ENCODE data around the gene TYMP. TPM values are rescaled to one million over a fixed set of nuclear protein-coding genes. Genes with fewer than 3 reads are reported as not detected.
"Not testable (repeated sequence)": the region's sequence is repeated elsewhere in the genome, so short reads cannot be mapped to it uniquely, and the experiment has no call there.

TYMP gene
- polyA plus RNA-seq, 1 donor = 2.8 TPM

DNA sequence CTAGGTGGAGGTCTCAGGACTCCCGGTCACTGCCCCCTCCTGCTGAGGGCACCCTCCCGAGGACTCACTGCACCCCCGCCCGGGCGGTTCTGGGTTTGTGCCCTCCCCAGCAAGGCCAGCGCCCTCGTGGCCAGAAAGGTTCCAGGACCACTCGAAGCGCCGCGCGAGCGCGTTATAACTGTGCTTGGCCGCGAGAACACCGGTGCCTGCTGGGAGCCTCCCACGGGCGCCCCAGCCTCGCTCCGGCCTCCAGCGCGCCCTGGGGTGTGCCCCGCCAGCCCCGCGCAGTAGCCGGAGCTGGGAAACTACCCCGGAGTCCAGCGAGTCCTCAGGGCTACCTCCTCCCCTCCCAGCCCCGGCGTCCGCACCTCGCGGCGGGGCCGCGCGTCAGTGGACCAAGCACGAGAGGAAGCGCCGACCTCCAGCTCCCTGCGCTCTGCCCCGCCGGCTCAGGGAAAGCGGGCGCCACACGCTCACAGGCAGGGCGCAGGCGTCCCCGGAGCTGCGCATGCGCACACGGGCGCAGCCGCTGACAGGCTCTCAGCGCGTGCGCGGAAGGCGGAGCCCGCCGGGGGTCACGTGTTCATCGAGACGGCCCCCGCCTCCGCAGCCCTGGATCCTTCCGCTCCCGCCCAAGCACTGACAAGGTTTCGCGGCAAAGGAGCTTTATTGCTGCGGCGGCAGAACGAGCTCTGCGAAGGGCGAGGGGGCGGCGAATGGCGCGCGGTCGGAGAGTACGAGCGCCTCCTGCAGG lies 4.5 kb downstream of the TYMP start, which contains the start of gene SCO2:
SCO2 (minus strand) TSS at position 495 of the 754 bp plus-strand sequence. CDS start 1,187 bp downstream, outside the sequence.
- DNase-seq (ENCODE audit: low read depth) = peak; percentile 94

- no peak for DNase-seq (ENCODE audit: low read depth)
These were observed 5.1 kb downstream of the TYMP start for GRCh38 chr22:50524676-50525103.

GRCh38 chr22:50523806-50524675 lies 5.8 kb downstream of the TYMP start:
- DNase-seq (ENCODE audit: low read depth) = no peak

GRCh38 chr22:50523458-50523805 lies 6.4 kb downstream of the TYMP start:
- no peak for DNase-seq (ENCODE audit: low read depth)

GRCh38 chr22:50522806-50523438 lies 6.9 kb downstream of the TYMP start:
- no peak for DNase-seq (ENCODE audit: low read depth)

DNA sequence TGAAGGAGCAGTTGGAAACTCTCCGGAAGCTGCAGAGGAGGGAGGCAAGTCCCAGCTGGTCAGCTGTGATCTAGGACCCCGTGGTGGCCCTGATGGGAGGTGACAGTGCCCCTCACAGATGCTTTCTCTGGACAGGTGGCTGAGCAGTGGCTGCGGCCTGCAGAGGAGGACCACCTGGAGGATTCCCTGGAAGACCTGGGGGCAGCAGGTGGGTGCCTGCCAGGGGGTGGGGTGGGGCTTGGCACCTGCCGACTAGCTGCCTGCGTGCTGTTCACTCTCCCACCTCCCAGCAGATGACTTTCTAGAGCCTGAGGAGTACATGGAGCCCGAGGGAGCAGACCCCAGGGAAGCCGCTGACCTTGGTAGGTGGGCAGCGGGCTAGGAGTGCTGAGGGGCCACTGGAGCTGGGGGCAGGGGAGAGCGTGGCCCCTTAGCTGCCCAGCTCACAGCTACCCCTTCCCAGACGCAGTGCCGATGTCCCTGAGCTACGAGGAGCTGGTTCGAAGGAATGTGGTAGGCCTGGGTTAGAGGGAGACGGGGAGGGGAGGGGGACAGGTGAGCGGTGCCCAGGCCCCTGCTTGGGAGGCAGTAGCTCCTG lies 7.5 kb downstream of the TYMP start:
- no peak for DNase-seq (ENCODE audit: low read depth)

- no peak for DNase-seq (ENCODE audit: low read depth)
These were observed 8.1 kb downstream of the TYMP start for GRCh38 chr22:50521710-50522109.

DNA sequence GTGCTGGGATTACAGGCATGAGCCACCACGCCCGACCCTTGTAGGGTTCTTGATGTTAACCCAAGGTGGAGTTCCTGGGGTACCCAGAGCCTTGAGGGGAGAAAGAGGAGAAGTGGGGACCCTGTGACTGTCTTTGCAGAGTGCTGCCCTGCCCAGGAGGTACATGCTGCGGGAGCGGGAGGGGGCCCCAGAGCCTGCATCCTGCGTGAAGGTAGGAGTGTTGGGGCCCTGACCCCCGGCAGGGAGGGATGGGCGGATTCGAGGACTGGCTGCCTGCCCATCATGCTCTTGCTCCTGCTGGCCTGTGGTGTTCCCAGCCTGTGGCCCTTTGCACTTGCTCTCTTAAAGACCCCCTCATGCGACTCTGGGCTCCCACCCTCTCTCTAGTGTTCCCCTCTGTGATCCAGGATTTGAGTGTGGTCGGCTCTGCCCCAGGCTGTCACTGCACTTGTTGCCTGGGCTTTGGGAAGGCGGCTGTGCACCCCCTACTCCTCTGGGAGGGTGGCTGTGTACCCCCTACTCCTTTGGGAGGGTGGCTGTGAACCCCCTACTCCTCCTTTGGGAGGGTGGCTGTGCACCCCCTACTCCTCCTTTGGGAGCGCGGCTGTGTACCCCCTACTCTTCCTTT lies 8.9 kb downstream of the TYMP start:
- no peak for DNase-seq (ENCODE audit: low read depth)

GRCh38 chr22:50520184-50520583 lies 9.6 kb downstream of the TYMP start:
- DNase-seq (ENCODE audit: low read depth) = not testable (repeated sequence)

DNA sequence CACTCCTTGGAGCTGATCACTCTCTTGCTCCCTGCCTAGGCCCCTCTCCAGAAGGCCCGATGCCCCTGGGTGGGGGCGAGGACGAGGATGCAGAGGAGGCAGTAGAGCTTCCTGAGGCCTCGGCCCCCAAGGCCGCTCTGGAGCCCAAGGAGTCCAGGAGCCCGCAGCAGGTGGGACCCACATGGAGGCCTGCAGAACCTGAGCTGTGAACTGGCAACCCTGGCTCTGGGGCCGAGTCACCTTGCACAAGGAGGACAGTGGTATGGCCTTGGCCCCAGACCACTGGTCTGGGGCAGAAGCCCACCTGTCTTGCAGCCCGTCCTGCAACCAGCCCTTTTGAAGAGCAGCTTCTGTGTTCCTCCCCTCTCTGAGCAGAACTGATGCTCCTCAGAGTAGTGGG lies 10.7 kb downstream of the TYMP start:
- no peak for DNase-seq (ENCODE audit: low read depth)

DNA sequence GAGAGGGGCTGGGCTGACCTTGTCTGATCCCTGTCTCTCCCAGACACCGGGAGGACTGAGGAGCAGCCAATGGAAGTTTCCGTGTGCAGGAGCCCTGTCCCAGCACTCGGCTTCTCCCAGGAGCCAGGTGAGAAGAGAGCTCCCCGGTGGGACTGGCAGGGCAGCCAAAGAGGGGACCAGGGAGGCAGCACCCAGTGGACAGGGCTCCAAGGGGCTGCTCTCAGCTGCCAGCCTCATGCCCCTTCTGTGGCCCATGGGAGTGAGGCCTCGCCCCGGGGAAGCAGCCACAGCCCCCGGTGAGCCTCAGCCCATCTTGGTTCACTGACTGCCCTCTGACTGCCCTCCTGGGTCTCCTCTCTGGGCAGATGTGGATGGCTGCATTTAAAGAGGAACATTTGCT lies 11.2 kb downstream of the TYMP start:
- no peak for DNase-seq (ENCODE audit: low read depth)

- DNase-seq (ENCODE audit: low read depth) = no peak
These were observed 12.1 kb downstream of the TYMP start for GRCh38 chr22:50517495-50518260.

- no peak for DNase-seq (ENCODE audit: low read depth)
These were observed 12.9 kb downstream of the TYMP start for GRCh38 chr22:50516891-50517290.

DNA sequence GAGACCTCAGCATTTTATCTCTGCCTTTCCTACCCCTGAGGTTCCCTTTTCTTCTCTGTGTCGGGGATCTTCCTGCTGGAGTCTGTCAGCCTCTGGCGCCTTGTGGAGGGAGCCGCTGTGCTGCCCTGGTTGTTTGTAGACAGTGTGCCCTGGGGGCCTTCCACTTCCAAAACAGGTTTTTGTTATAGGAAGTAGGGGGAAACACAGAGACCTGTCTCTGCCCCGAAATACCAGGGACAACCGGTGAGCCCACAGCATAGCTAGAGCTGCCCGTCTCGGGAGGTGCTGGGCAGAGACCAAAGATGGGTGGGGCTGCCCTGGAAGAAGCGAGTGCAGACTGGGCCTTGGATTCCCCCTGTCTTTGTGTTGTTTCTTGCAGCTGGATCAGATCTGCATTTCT lies 13.7 kb downstream of the TYMP start:
- no peak for DNase-seq (ENCODE audit: low read depth)

- no peak for DNase-seq (ENCODE audit: low read depth)
These were observed 16.6 kb downstream of the TYMP start for GRCh38 chr22:50513175-50513574.

DNA sequence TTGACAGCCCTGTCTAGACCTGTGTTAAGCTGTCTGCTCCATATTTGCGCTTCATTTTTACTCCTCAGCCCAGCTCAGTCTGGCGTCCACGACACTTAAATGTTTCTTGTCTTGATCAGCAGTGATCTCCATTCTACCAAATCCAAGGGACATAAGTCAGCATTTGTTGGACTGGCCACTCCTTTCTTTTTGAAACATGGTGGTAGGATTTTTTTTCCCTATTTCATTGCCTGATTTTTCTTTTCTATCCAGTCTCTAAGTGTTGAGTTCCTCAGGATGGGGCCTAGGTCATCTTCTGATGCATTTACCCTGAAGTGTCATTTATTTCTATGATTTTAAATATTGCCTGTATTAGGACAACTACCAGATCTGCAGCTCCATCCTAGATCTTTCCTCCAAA lies 20.9 kb downstream of the TYMP start:
- no peak for DNase-seq (ENCODE audit: low read depth)

- peak; percentile 94 for DNase-seq (ENCODE audit: low read depth)
These were observed 21.6 kb downstream of the TYMP start, which contains the start of gene NCAPH2 for GRCh38 chr22:50507991-50508884. Gene NCAPH2 (plus strand): TSS chr22:50508224. CDS start chr22:50508338, 114 bp downstream.

GRCh38 chr22:50507421-50507990 lies 22.3 kb downstream of the TYMP start, which contains the start of gene LMF2:
Gene LMF2 (minus strand): TSS chr22:50507702. CDS start chr22:50507675, 27 bp downstream.
- DNase-seq (ENCODE audit: low read depth) = no peak

All from forelimb muscle (tissue), 1 donor.